Upper lobe of right lung (tissue), 1 donor: ENCODE measurements around the gene PAMR1. TPM values are rescaled to one million over a fixed set of nuclear protein-coding genes. Genes with fewer than 3 reads are reported as not detected.

Experiments used
- ATAC-seq: fragments of 200-7000 bp; cut with Tn5 transposase; one replicate; pipeline ENCODE4 v1.9.1; 2020; ENCODE audit warnings: mild to moderate bottlenecking, moderate library complexity
- DNase-seq: peaks from one replicate; pipeline ENCODE4 v3.0.0-alpha.2; 2020
- H3K27ac ChIP-seq: fragments of 200-600 bp; one replicate; pipeline ENCODE4 v1.8.0; 2022
- H3K27me3 ChIP-seq: fragments of 200-600 bp; one replicate; pipeline ENCODE4 v1.8.0; 2022; ENCODE audit warnings: mild to moderate bottlenecking
- H3K36me3 ChIP-seq: fragments of 200-600 bp; one replicate; pipeline ENCODE4 v1.8.0; 2022
- H3K4me1 ChIP-seq: fragments of 200-600 bp; one replicate; pipeline ENCODE4 v1.8.0; 2022
- H3K4me3 ChIP-seq: fragments of 200-600 bp; one replicate; pipeline ENCODE4 v1.8.0; 2022; ENCODE audit warnings: mild to moderate bottlenecking
- H3K9me3 ChIP-seq: fragments of 200-600 bp; one replicate; pipeline ENCODE4 v1.8.0; 2022
- CTCF ChIP-seq: fragments of 200-600 bp; IDR thresholded peaks from one replicate; pipeline ENCODE4 v1.8.0; 2022; ENCODE audit warnings: antibody characterized with exemption
- intact Hi-C: fragments of 100-400 bp; cut with DNase I; formaldehyde crosslinking; loops from one replicate; pipeline ENCODE4 v1.11.0; 2022
- total RNA-seq: library from RNA; stranded (reverse); fragmentation: NEBNext Ultra II Directional; extraction: Animal tissue kit (Norgen Biotek cat#: 25700); gene quantifications from one replicate; pipeline ENCODE4 v1.2.1, GENCODE V29; 2021
- donor health status: DM: no; HTN: yes; CAD: no; lungs with severe emphysema.

The PAMR1 gene
- total RNA-seq, 1 donor from 2014 or later: 12.4 TPM

- Histone ChIP-seq H3K36me3 (no peaks in the 10 kb centered on the region), H3K27me3 (no peaks in the 10 kb centered on the region), H3K27ac (no peak overlapping the region), H3K4me1 (no peaks in the 10 kb centered on the region), H3K9me3 (no peaks in the 10 kb centered on the region), H3K4me3 (no peak overlapping the region)
- DNase-seq: no peak
- TF ChIP-seq CTCF: no peak
- ATAC-seq: no peak
- intact Hi-C loops: no loop called here
These were observed 29.3 kb upstream of the PAMR1 start for GRCh38 chr11:35554491-35555437.

GRCh38 chr11:35553831-35554230, 28.4 kb upstream of the PAMR1 start:
- Histone ChIP-seq H3K27me3 (no peaks in the 10 kb centered on the region), H3K36me3 (no peaks in the 10 kb centered on the region), H3K9me3 (no peaks in the 10 kb centered on the region), H3K27ac (no peak overlapping the region), H3K4me3 (no peak overlapping the region), H3K4me1 (no peaks in the 10 kb centered on the region)
- no peak for TF ChIP-seq CTCF
- ATAC-seq (no peak), DNase-seq (no peak)
- intact Hi-C loops: no loop called here

- H3K27ac ChIP-seq: no peak overlapping the region
- TF ChIP-seq CTCF: no peak
- H3K9me3 ChIP-seq: no peaks in the 10 kb centered on the region
- no peak overlapping the region for H3K4me3 ChIP-seq
- DNase-seq: no peak
- H3K27me3 ChIP-seq: no peaks in the 10 kb centered on the region
- no peaks in the 10 kb centered on the region for H3K36me3 ChIP-seq
- H3K4me1 ChIP-seq: no peaks in the 10 kb centered on the region
- intact Hi-C loops: no loop called here
- ATAC-seq: no peak
These were observed 27.6 kb upstream of the PAMR1 start for GRCh38 chr11:35553021-35553420.

- Histone ChIP-seq H3K4me1 (no peaks in the 10 kb centered on the region), H3K9me3 (no peaks in the 10 kb centered on the region), H3K27ac (no peak overlapping the region), H3K27me3 (no peaks in the 10 kb centered on the region), H3K36me3 (no peaks in the 10 kb centered on the region), H3K4me3 (no peak overlapping the region)
- DNase-seq (no peak), ATAC-seq (no peak)
- TF ChIP-seq CTCF: no peak
- intact Hi-C loops: no loop called here
These were observed 27.2 kb upstream of the PAMR1 start for GRCh38 chr11:35552616-35553015.

- Histone ChIP-seq H3K27ac (no peak overlapping the region), H3K36me3 (no peaks in the 10 kb centered on the region), H3K4me3 (no peak overlapping the region), H3K4me1 (no peaks in the 10 kb centered on the region), H3K9me3 (no peaks in the 10 kb centered on the region), H3K27me3 (no peaks in the 10 kb centered on the region)
- no peak for ATAC-seq
- TF ChIP-seq CTCF: no peak
- intact Hi-C loops: no loop called here
- no peak for DNase-seq
These were observed 25.1 kb upstream of the PAMR1 start for GRCh38 chr11:35550374-35551036.
